Endodermal cell (in vitro differentiated cells): ENCODE data around the gene BCL2L12. TPM values are rescaled to one million over a fixed set of nuclear protein-coding genes. Genes with fewer than 3 reads are reported as not detected.
"Not testable (repeated sequence)": the region's sequence is repeated elsewhere in the genome, so short reads cannot be mapped to it uniquely, and the experiment has no call there.

ENCODE experiments used
- DNase-seq: peaks from one replicate; pipeline ENCODE4 v3.0.0-alpha.2; 2017
- H3K27ac ChIP-seq: 2 replicates; pipeline ENCODE4 v1.5.1; 2013; ENCODE audit warnings: mild to moderate bottlenecking, low read depth, low read length, moderate library complexity
- H3K27me3 ChIP-seq: 2 replicates; pipeline ENCODE4 v1.6.1; 2013; ENCODE audit warnings: mild to moderate bottlenecking, low read length, moderate library complexity; ENCODE audit not compliant: insufficient read depth, control insufficient read depth, poor library complexity, severe bottlenecking
- H3K36me3 ChIP-seq: 2 replicates; pipeline ENCODE4 v1.7.0; 2013; ENCODE audit warnings: mild to moderate bottlenecking, low read length, moderate library complexity; ENCODE audit not compliant: control insufficient read depth, insufficient read depth
- H3K4me1 ChIP-seq: one replicate; pipeline ENCODE4 v1.7.0; 2013; ENCODE audit warnings: low read length; ENCODE audit not compliant: control insufficient read depth, insufficient read depth
- H3K4me3 ChIP-seq: 2 replicates; pipeline ENCODE4 v1.5.1; 2013; ENCODE audit warnings: mild to moderate bottlenecking, low read length, moderate library complexity
- H3K9ac ChIP-seq: 2 replicates; pipeline ENCODE4 v1.6.1; 2013; ENCODE audit warnings: mild to moderate bottlenecking, low read length, moderate library complexity; ENCODE audit not compliant: poor library complexity, severe bottlenecking; ENCODE audit errors: extremely low read depth
- H3K9me3 ChIP-seq: 2 replicates; pipeline ENCODE4 v1.6.1; 2013; ENCODE audit warnings: mild to moderate bottlenecking, low read length, moderate library complexity; ENCODE audit not compliant: control insufficient read depth
- H3K27ac Mint-ChIP-seq: 2 replicates; pipeline ENCODE4 v1.8.0; 2020; ENCODE audit warnings: mixed read lengths
- H3K27me3 Mint-ChIP-seq: 2 replicates; pipeline ENCODE4 v1.8.0; 2021; ENCODE audit warnings: mild to moderate bottlenecking, mixed read lengths; ENCODE audit not compliant: insufficient read depth
- H3K36me3 Mint-ChIP-seq: 2 replicates; pipeline ENCODE4 v1.8.0; 2020; ENCODE audit warnings: low read depth, mixed read lengths
- H3K4me1 Mint-ChIP-seq: 2 replicates; pipeline ENCODE4 v1.8.0; 2020; ENCODE audit warnings: mixed read lengths
- H3K4me3 Mint-ChIP-seq: 2 replicates; pipeline ENCODE4 v1.8.0; 2020; ENCODE audit warnings: mild to moderate bottlenecking, moderate library complexity, mixed read lengths
- H3K9me3 Mint-ChIP-seq: 2 replicates; pipeline ENCODE4 v1.8.0; 2020; ENCODE audit warnings: mild to moderate bottlenecking, mixed read lengths
- WGBS, 2 experiments: methylation state at CpG; one replicate each; pipeline versions ENCODE4 v1.1.5 to v1.1.7; 2013; ENCODE audit warnings: missing lambda C conversion rate in 2 of 2, mixed read lengths in 1 of 2; ENCODE audit not compliant: insufficient coverage in 1 of 2, insufficient read length in 1 of 2; 5-methylcytosine and 5-hydroxymethylcytosine counted together
- microRNA-seq: library from miRNA; unstranded; fragments of <30 nt; microRNA quantifications from one replicate; pipeline ENCODE4 v1.2.0, GENCODE V29; 2020; ENCODE audit warnings: borderline microRNAs expressed
- total RNA-seq, 2 donors: library from RNA; stranded (reverse); fragmentation: NEBNext Ultra II Directional in 1 of 2; extraction: Animal tissue kit (Norgen Biotek cat#: 25700) in 1 of 2; gene quantifications; 2 replicates in 1 of 2; 3 replicates in 1 of 2; pipeline ENCODE4 v1.2.1, GENCODE V29; 2021
- TF ChIP-seq, protein P1 (sequence below): fragments of 200-600 bp; sonication (generic); conservative IDR thresholded peaks from 2 replicates; pipeline ENCODE4 v1.5.0; 2021; ENCODE audit warnings: antibody characterized with exemption, mild to moderate bottlenecking

Gene BCL2L12
- total RNA-seq, 2 donors from 2014 or later: 91.8 to 101 TPM

GRCh38 chr19:49718511-49718910, 52.8 kb downstream of the BCL2L12 start:
- H3K27me3 Mint-ChIP-seq: peaks cover 3% of the 10 kb centered on the region
- peaks cover 8% of the 10 kb centered on the region for H3K9me3 Mint-ChIP-seq
- 89 to 94% methylated on average over 8 of the region's 8 CpGs for WGBS, 2 experiments
- TF ChIP-seq, protein P1, sequence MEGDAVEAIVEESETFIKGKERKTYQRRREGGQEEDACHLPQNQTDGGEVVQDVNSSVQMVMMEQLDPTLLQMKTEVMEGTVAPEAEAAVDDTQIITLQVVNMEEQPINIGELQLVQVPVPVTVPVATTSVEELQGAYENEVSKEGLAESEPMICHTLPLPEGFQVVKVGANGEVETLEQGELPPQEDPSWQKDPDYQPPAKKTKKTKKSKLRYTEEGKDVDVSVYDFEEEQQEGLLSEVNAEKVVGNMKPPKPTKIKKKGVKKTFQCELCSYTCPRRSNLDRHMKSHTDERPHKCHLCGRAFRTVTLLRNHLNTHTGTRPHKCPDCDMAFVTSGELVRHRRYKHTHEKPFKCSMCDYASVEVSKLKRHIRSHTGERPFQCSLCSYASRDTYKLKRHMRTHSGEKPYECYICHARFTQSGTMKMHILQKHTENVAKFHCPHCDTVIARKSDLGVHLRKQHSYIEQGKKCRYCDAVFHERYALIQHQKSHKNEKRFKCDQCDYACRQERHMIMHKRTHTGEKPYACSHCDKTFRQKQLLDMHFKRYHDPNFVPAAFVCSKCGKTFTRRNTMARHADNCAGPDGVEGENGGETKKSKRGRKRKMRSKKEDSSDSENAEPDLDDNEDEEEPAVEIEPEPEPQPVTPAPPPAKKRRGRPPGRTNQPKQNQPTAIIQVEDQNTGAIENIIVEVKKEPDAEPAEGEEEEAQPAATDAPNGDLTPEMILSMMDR: no peak
- Histone ChIP-seq H3K4me1 (no peaks in the 10 kb centered on the region), H3K9me3 (no peaks in the 10 kb centered on the region), H3K27ac (no peak overlapping the region), H3K27me3 (no peaks in the 10 kb centered on the region), H3K4me3 (no peak overlapping the region), H3K36me3 (no peaks in the 10 kb centered on the region), H3K9ac (no peak overlapping the region)
- H3K36me3 Mint-ChIP-seq: peaks cover 7% of the 10 kb centered on the region
- no peak for DNase-seq
- H3K27ac Mint-ChIP-seq: no peak overlapping the region
- no peak overlapping the region for H3K4me3 Mint-ChIP-seq
- H3K4me1 Mint-ChIP-seq: peaks cover 6% of the 10 kb centered on the region

DNA sequence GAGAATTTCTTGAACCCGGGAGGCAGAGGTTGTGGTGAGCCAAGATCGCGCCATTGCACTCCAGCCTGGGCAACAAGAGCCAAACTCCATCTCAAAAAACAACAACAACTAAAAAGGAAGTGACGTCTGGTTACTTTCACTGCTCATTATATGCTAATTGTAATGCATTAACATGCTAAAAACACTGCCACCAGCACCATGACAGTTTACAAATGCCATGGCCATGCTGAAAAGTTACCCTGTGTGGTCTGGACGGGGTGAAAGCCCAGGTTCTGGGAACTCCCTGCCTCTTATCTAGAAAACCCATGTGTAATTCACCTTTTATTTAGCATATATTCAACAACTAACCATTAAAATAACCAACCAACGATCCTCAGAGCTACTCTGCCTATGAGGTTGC, 53.3 kb downstream of the BCL2L12 start:
- H3K27me3 Mint-ChIP-seq: peaks cover 3% of the 10 kb centered on the region
- WGBS, 2 experiments: 76 to 86% methylated on average over 3 to 6 of the region's 6 CpGs
- peaks cover 3% of the 10 kb centered on the region for H3K36me3 Mint-ChIP-seq

GRCh38 chr19:49719420-49719819, 53.7 kb downstream of the BCL2L12 start:
- WGBS, 2 experiments: 90 to 95% methylated on average over 14 to 22 of the region's 22 CpGs
- H3K9ac ChIP-seq, H3K27me3 Mint-ChIP-seq, H3K27me3 ChIP-seq, H3K4me1 Mint-ChIP-seq, H3K9me3 Mint-ChIP-seq, H3K4me3 ChIP-seq, H3K36me3 Mint-ChIP-seq, H3K27ac ChIP-seq, H3K36me3 ChIP-seq, H3K9me3 ChIP-seq, DNase-seq, H3K4me3 Mint-ChIP-seq, H3K4me1 ChIP-seq: not testable (repeated sequence)
- peak overlapping the region; percentile 35 for H3K27ac Mint-ChIP-seq

More for the DNA sequence above, 53.3 kb downstream of the BCL2L12 start:
- H3K9ac ChIP-seq: no peak overlapping the region
- H3K4me3 ChIP-seq: no peak overlapping the region
- H3K4me3 Mint-ChIP-seq: no peak overlapping the region
- TF ChIP-seq, protein P1: no peak
- no peaks in the 10 kb centered on the region for H3K36me3 ChIP-seq
- H3K4me1 ChIP-seq: no peaks in the 10 kb centered on the region
- H3K27me3 ChIP-seq: no peaks in the 10 kb centered on the region
- H3K9me3 ChIP-seq: no peaks in the 10 kb centered on the region
- no peak overlapping the region for H3K27ac Mint-ChIP-seq
- H3K27ac ChIP-seq: no peak overlapping the region
- DNase-seq: no peak
- H3K4me1 Mint-ChIP-seq: peaks cover 6% of the 10 kb centered on the region
- H3K9me3 Mint-ChIP-seq: peaks cover 9% of the 10 kb centered on the region

Small RNA genes lying within 50 kb of the gene (microRNA-seq; reads per million reads assigned to microRNA genes)
- not detected for gene MIR5088

Other genes starting within 250 kb of the BCL2L12 start
- gene PTH2, start 242.5 kb upstream of the BCL2L12 start, total RNA-seq: not detected
- gene GFY, start 240.5 kb upstream of the BCL2L12 start, total RNA-seq: under 1 TPM in 1 of 2 donors, not detected in 1; 0.18 TPM
- under 1 TPM; 0.22 to 0.33 TPM for gene SLC17A7, start 224.4 kb upstream of the BCL2L12 start, total RNA-seq
- gene PIH1D1, start 214.1 kb upstream of the BCL2L12 start, total RNA-seq: 100 to 1,000 TPM; 128 to 133 TPM
- gene ALDH16A1, start 212.7 kb upstream of the BCL2L12 start, total RNA-seq: 10 to 100 TPM; 52.8 to 57.1 TPM
- 1 to 10 TPM in 1 of 2 donors, under 1 TPM in 1; 0.75 to 2.3 TPM for gene FLT3LG, start 191.7 kb upstream of the BCL2L12 start, total RNA-seq
- gene RPL13A, start 178.3 kb upstream of the BCL2L12 start, total RNA-seq: 1,000 to 10,000 TPM; 2,434 to 3,023 TPM
- 1,000 to 10,000 TPM; 1,814 to 2,035 TPM for gene RPS11, start 169.5 kb upstream of the BCL2L12 start, total RNA-seq
- 10 to 100 TPM; 47.6 to 56.9 TPM for gene FCGRT, start 153.3 kb upstream of the BCL2L12 start, total RNA-seq
- gene RCN3, start 137.9 kb upstream of the BCL2L12 start, total RNA-seq: 1 to 10 TPM; 4.9 to 9.0 TPM
- 10 to 100 TPM; 58.0 to 62.3 TPM for gene NOSIP, start 85.4 kb upstream of the BCL2L12 start, total RNA-seq
- gene PRRG2, start 84.6 kb upstream of the BCL2L12 start, total RNA-seq: 1 to 10 TPM; 3.7 to 6.9 TPM
- gene PRR12, start 74.8 kb upstream of the BCL2L12 start, total RNA-seq: 10 to 100 TPM; 67.6 to 69.6 TPM
- gene RRAS, start 25.8 kb upstream of the BCL2L12 start, total RNA-seq: 1 to 10 TPM; 5.8 to 7.3 TPM
- gene SCAF1, start 23.7 kb upstream of the BCL2L12 start, total RNA-seq: 10 to 100 TPM; 84.8 to 94.5 TPM
- gene IRF3, start 76 bp upstream of the BCL2L12 start, total RNA-seq: 100 to 1,000 TPM; 127 to 128 TPM
- 100 to 1,000 TPM; 343 to 362 TPM for gene PRMT1, start 11.3 kb downstream of the BCL2L12 start, total RNA-seq
- 1 to 10 TPM; 4.6 to 7.7 TPM for gene ADM5, start 23.7 kb downstream of the BCL2L12 start, total RNA-seq
- gene CPT1C, start 25.2 kb downstream of the BCL2L12 start, total RNA-seq: 10 to 100 TPM; 41.4 to 59.7 TPM
- under 1 TPM in 1 of 2 donors, not detected in 1; 0.31 TPM for gene TSKS, start 97.4 kb downstream of the BCL2L12 start, total RNA-seq
- gene AP2A1, start 101.1 kb downstream of the BCL2L12 start, total RNA-seq: 100 to 1,000 TPM; 100 to 110 TPM
- 10 to 100 TPM; 26.1 to 41.2 TPM for gene FUZ, start 147.4 kb downstream of the BCL2L12 start, total RNA-seq
- 10 to 100 TPM; 89.1 to 90.0 TPM for gene MED25, start 152.4 kb downstream of the BCL2L12 start, total RNA-seq
- gene PTOV1, start 185.2 kb downstream of the BCL2L12 start, total RNA-seq: 100 to 1,000 TPM; 279 to 287 TPM
- 100 to 1,000 TPM; 161 to 163 TPM for gene PNKP, start 201.6 kb downstream of the BCL2L12 start, total RNA-seq
- gene AKT1S1, start 211.4 kb downstream of the BCL2L12 start, total RNA-seq: 10 to 100 TPM; 41.3 to 47.0 TPM
- gene TBC1D17, start 211.8 kb downstream of the BCL2L12 start, total RNA-seq: 10 to 100 TPM; 40.7 to 47.3 TPM
- gene IL4I1, start 231.0 kb downstream of the BCL2L12 start, total RNA-seq: under 1 TPM in 1 of 2 donors, not detected in 1; 0.97 TPM